GM19238 (cell line): Measurements from ENCODE around the gene RNF187.

ENCODE experiments used
- DNase-seq: peaks from one replicate; pipeline ENCODE4 v3.0.0; 2011; ENCODE audit warnings: low spot score; ENCODE audit not compliant: insufficient read length

RNF187 gene

DNA sequence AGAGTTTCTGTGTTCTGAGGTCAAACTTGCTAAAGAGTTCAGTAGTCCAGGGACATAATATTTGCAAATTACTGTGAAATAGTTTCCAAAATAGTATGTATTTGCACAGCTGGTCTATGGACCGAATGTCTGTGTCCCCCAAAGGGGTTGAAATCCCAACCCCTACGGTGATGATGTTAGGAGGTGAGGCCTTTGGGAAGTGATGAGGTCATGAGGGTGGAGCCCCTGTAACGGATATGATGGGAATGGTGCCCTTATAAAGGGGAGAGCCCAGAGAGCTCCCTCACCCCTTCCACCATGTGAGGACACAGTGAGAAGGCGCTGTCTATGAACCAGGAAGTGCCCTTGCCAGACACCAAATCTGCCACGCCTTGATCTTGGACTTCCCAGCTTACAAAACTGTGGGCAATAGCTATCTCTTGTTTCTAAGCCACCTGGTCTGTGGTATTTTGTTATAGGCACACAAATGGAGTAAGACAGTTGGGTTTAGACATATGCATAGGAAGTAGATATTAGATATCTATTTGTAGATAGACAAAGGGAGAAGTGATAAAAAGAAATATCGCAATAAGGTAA lies 21.7 kb downstream of the RNF187 start:
- no peak for DNase-seq

DNA sequence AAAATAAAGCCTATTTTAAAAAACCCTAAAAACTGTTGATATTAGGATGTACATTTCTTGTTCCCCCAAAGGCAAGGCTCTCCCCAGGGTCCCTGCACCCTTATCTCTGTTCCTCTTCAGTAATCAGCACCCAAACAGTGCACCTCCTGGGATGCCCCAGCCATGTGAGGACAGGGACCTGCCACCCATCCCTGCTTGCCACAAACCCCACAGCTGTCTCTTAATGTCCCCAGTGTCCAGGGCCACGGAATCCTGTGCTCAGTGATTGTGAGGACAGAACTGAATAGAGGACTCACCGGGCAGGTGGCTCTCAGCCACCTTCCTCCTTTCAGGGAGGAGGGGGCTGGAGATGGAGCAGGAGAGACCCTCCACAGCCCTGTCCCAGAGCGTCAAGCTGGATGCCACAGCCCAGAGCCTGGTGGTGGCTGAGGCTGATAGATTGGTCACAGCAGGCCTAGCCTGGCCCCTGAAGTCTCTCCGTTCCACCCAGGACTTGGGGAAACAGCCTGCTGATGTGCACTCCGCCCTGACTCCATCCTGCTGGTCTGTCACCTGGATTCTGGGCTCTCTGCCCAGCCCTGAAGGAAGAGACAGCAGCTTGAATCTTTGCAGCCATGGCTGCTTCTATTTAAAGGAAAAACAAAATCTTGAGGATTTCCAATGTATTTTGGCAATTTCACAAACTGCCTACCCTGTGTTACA lies 23.1 kb downstream of the RNF187 start:
- no peak for DNase-seq

DNA sequence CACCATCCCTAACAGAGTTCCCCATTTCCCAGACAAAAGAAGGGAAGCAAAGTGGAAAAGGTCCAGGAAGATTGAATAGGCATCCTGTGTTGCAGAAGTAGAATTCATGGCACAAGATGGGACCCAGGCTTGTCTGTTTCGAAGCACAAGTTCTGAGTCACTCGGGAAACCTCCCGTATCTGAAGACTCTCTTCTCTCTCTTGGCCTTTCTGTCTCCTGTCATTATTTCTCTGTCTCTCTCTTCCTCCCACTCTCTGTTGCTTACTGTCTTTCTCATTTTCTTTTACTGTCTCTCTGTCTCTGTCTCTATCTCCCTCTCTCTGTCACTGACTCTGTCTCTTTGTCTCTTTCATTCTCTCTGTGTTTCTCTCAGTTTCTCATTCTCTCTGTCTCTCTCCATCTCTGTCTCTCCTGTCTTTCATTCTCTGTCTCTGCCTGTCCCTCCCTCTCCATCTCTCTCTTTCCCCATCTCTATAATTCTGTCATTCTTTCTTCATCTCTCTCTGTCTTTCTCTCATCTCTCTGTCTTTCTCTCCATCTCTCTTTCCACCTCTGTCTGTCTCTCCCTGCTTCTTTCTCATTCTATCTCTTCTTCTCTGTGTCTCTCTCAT lies 23.7 kb downstream of the RNF187 start:
- DNase-seq: no peak

GRCh38 chr1:228511546-228512445 lies 24.6 kb downstream of the RNF187 start:
- no peak for DNase-seq

DNA sequence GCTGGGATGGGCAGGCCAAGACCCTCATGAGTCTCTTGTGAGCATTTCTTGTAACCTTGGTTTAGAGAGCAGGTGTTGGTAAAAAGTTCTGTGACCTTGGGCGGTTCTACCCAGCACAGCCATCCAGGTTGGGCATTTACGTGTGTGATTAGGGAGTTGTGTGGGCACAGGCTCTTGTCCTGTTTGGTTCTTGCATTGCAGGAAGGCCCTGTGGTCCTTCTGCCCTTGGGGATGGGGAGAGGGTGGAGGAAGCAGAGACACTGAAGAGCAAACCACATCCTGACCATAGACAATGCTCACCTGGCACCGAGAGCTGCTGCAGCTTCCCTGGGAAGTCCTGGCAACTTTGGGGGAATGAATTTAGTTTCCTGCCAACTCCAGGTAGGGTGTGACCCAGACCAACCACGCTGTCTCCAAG lies 25.6 kb downstream of the RNF187 start:
- DNase-seq: no peak

DNA sequence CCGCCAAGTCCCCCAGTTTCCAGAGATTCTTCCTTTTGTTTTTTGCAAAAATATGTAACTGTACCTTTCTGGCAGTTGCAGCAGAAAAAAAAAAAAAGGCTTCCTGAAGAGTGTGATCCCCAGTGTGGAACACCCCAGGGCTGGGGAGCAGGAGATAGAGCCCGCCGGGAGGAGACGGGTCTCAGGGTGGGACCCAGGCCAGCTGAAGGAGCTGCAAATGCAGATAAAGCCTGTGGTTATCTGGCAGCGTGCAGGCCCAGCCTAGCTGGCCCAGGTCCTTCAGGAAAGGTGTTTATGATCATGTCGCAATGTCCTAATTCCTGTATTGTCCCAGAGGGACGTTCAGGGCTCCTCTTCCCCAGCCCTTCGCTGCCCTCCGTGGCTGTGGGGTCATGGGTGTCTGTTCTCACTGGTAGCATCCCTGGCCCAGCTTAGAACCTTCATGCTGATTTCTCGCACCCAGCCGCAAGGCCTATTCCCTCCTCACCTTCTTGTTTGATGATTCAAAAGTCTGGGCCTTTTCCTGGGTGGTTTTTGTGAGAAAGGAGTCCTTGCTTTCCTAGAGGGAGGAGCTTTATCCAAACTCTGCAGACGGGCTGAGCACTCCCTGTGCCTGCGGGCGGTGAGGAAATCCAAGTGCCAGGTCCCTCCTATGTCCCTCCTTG lies 26.2 kb downstream of the RNF187 start:
- no peak for DNase-seq

DNA sequence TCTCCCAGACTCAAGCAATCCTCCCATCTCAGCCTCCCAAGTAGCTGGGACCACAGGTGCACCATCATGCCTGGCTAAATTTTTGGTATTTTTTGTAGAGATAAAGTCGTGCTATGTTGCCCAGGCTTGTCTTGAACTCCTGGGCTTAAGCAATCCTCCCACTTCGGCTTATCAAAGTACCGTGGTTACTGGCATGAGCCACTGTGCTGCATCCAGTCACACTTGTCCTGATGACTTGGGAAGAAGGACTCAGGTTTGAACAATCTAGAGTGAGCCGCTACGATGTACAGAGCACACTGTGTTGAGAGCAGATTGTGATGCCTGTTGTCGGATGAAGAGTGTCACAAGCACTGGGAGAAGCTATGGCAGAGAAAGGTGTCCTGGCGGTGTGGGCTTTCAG lies 27.2 kb downstream of the RNF187 start:
- no peak for DNase-seq

DNA sequence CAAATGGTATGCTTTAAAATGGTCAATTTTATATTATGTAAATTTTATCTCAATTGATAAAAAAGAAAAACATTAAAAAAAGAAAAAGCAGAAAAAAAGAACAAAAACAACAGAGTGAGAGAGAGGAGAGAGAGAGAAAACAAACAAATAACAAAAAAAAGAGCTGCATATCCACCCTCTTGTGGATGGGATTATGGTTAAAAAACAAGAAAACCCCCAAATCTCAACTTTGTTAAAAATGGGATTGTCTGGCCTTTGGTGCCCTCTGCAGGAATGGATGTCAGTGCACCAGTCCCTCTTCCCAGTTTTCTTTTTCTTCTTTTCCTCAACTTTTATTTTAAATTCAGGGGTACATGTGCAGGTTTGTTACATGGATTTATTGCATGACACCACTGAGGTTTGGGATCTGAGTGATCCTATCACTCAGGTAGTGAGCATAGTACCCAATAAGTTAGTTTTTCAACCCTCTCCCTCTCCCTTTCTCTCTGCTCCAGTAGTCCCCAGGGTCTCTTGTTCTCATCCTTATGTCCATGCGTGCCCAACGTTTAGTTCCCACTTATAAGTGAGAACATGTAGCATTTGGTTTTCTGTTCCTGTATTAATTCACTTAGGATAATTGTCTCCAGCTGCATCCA lies 28.1 kb downstream of the RNF187 start:
- no peak for DNase-seq

- DNase-seq: no peak
Observed at GRCh38 chr1:228517655-228518054, 30.5 kb downstream of the RNF187 start.

DNA sequence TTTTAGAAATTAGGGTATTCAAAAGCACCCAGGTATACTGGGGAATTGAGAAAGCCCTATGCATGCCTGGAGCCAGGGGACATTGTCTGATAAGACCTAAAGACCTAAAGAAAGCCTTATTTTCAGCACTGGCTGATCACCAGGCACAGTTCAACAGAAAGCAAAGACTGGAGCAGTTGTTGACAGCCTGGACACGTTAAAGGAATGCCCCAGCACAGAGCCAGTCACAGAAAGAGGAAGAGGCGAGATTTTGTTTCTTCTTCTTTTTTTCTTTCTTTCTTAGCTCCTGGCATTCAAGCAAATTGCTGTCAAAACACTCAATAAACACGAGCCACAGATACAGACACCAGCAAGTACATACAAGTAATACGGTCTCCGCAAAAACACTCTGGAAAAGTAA lies 40.4 kb downstream of the RNF187 start:
- no peak for DNase-seq

- DNase-seq: no peak
Observed at GRCh38 chr1:228528612-228529011, 41.4 kb downstream of the RNF187 start.

DNA sequence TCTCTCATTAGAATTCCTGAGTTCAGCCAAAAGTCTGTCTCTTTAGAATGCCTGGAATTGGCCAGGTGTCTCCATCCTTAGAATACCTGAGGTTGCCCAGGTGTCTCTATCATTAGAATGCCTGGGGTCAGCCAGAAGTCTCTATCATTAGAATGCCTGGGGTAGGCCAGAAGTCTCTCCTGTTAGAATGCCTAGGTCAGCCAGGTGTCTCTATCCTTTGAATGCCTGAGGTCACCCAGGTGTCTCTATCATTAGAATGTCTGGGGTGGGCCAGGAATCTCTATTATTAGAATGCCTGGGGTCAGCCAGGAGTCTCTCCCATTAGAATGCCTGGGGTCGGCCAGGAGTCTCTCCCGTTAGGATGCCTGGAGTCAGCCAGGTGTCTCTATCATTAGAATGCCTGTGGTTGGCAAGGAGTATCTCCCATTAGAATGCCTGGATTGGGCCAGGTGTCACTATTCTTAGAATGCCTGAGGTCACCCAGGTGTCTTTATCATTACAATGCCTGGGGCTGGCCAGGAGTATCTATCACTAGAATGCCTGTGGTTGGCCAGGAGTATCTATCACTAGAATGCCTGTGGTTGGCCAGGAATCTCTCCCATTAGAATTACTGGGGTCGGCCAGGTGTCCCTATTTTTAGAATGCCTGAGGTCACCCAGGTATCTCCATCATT lies 43.0 kb downstream of the RNF187 start:
- DNase-seq: no peak

DNA sequence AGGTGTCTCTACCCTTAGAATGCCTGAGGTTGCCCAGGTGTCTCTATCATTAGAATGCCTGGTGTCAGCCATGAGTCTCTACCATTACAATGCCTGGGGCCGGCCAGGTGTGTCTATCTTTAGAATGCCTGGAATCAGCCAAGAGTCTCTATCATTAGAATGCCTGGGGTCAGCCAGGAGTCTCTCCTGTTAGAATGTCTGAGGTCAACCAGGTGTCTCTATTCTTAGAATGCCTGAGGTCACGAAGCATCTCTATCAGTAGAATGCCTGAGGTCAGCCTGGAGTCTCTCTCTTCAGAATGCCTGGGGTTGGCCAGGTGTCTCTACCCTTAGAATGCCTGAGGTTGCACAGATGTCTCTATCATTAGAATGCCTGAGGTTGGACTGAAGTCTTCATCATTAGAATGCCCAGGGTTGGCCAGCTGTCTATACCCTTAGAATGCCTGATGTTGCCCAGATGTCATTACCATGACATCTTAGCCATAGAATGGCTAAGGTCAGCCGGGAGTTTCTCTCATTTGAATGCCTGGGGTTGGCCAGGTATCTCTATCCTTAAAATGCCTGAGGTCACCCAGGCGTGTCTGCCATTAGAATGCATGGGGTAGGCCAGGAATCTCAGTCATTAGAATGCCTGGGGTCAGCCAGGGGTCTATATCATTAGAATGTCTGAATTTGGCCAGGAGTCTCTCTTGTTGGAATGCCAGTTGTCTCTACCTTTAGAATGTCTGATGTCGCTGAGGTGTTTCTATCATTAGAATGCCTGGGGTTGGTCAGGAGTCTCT lies 44.0 kb downstream of the RNF187 start:
- no peak for DNase-seq

DNA sequence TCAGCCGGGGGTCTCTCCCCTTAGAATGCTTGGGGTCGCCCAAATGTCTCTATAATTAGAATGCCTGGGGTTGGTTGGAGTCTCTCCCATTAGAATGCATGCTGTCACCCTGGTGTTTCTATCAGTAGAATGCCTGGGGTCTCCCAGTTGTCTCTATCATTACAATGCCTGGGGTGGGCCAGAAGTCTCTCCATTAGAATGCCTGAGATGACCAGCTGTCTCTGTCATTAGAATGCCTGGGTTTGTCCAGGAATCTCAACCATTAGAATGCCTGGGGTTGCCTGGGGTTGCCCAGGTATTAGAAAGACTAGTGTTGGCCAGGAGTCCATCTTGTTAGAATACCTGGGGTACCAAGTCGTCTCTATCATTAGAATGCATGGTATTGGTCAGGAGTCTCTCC lies 51.6 kb downstream of the RNF187 start:
- no peak for DNase-seq

GRCh38 chr1:228540161-228540917 lies 53.2 kb downstream of the RNF187 start:
- no peak for DNase-seq

DNA sequence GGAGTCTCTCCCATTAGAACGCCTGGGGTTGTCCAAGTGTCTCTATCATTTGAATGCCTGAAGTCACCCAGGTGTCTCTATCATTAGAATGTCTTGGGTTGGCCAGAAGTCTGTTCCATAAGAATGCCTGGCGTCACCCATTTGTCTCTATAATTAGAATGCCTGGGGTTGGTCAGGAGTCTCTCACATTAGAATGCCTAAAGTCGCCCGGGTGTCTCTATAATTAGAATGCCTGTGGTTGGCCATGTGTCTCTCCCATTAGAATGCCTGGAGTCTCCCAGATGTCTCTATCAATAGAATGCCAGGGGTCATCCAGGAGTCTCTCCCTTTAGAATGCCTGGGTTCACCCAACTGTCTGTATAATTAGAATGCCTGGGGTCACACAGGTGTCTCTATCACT lies 54.5 kb downstream of the RNF187 start:
- DNase-seq: no peak

DNA sequence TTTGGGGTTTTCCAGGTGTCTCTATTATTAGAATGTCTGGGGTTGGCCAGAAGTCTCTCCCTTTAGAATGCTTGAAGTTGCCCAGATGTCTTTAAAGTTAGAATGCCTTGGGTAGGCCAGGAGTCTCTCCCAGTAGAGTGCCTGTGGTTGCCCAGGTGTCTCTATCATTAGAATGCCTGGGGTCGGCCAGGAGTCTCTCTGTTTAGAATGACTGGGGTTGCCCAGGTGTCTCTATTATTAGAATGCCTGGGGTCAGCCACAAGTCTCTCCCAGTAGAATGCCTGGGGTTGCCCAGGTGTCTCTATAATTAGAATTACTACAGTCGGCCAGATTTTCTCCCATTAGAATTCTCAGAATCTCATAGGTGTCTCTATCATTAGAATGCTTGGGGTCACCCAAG lies 55.2 kb downstream of the RNF187 start:
- no peak for DNase-seq

DNA sequence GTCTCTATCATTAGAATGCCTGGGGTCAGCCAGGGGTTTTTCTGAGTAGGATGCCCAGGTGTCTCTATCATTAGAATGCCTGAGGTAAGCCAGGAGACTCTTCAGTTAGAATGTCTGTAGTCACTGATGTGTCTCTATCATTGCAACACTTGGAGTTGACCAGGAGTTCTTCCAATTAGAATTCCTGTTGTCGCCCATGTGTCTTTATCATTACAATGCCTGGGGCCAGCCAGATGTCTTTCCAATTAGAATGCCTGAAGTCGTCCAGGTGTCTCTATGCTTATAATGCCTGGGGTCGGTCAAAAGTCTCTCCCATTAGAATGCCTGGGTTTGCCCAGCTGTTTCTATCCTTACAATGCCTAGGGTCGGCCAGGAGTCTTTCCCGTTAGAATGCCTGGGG lies 55.8 kb downstream of the RNF187 start:
- no peak for DNase-seq

- no peak for DNase-seq
Observed at GRCh38 chr1:228543396-228543795, 56.2 kb downstream of the RNF187 start.
